ENCODE data around the gene RAB9B.

Gene RAB9B

GRCh38 chrX:103806862-103807474 is 25.1 kb downstream of the RAB9B start:
- DNase-seq = no peak

- no peak for DNase-seq
Observed at GRCh38 chrX:103805860-103806259, 26.2 kb downstream of the RAB9B start.

DNA sequence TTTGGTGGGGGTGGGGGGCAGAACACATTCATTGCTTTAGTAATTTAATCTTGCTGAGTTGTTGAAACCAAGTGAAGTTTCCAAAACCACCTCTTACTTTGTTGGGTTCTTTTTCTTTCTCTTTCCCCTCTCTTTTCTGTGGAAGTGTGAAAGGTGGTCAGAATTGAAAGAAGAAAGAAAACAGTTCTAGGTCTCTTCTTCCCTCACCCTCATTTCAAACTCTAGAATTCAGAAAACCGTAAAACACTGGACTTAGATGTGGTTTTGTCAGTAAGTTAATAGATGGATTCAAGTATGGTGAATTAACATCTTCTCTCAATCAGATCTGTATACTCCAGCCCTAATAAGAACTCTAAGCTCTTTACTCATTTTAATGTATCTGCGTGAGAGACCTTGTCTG is 31.7 kb downstream of the RAB9B start:
- no peak for DNase-seq

DNA sequence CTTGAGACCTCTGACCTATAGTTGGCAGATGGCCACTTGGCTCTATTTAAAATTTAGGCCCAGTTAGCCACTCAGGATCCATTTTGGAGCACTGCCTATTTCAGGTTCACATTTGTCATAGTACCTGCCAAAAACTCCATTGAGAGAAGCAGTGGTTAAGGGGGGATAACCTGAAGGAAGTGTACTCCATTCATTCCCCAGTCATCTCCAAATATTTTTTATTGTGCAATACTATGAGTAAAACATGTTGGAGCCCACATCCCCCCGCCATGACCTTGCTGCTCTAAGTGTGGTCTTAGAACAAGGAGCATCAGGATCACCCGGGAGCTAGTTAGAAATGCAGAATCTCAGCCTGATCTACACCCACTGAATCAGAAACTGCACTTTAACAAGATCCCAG is 34.4 kb downstream of the RAB9B start:
- no peak for DNase-seq

DNA sequence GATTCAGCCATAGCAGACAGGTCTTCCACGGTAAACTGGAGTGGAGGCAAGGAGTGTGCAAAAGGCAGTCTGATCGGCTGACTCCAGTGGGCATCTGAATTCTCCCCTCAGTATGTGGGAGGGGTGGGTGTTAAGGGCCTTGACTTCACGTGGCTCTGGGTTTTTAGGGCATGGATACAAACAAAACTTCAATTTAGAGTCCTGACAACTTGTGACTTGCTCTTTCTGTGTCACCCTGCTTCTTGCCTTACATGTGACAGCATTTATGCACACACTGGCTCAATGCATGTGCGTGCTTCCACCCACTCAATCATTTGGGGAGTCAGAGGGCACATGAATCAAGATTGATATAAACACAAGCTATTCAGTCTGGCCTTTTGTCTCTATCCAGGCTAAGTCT is 37.9 kb downstream of the RAB9B start:
- no peak for DNase-seq

- DNase-seq = no peak
Observed at GRCh38 chrX:103793545-103793940, 38.5 kb downstream of the RAB9B start.

GRCh38 chrX:103792916-103793544 is 39.0 kb downstream of the RAB9B start:
- DNase-seq = no peak

- DNase-seq = no peak
Observed at GRCh38 chrX:103791826-103792485, 40.1 kb downstream of the RAB9B start.

- no peak for DNase-seq
Observed at GRCh38 chrX:103791228-103791627, 40.8 kb downstream of the RAB9B start.

- DNase-seq = no peak
Observed at GRCh38 chrX:103789004-103789403, 43.1 kb downstream of the RAB9B start.

DNA sequence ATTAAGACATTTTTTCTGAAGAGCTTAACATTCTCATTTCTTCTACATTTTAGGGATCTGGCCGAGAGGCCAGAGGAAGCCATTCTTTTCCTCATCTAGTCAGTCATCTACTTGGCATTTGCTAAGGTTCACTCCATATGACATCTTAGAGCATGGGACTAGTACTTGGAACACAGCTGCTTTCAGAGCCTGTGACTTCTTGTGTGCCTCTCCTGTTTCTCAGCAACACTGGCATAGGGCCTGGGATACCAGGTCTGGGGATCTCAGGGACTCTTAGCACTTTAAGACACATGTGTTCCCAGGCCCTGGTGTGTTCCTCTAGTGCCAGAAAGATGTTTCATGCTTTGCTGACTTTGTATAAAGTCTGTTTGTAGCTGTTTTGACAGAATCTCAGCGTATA is 48.1 kb downstream of the RAB9B start:
- no peak for DNase-seq

DNA sequence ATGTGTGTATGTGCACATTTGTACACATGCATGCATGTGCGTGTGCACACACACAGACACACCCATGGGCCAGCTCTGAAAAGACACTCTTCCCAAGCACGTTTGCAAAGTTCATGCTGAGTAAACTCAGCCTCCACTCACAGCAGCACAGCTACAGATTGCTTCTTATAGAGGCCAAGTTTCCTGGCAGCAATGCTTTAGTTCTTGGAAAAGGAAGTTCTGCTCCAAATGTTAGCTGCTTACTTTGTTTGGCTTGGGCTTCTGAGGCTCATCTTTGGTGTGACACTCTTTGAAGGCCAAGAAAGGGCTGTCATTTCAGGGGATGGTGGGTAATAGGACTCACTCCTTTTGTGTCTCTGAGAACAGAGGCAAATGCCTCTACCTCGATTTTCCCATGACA is 48.9 kb downstream of the RAB9B start:
- DNase-seq = no peak

DNA sequence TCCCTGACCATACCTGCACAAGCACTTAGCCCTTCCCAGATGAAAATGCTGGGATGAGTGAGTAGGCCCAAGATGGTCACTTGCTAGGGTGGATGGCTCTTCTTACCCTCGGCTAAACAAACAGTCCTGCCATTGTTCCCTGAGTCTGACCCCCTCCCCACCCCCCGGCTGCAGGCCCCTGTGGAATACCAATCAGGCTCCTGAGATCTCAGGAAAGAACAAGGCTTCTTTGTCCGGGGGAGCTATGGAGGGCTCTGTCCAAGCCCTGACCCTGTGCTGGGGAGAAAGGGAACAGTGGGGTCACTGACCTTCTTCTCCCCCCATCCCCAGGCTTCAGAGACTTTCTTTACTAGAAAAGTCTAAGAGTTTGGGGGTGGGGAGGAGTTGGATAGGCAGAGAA is 49.4 kb downstream of the RAB9B start:
- no peak for DNase-seq

DNA sequence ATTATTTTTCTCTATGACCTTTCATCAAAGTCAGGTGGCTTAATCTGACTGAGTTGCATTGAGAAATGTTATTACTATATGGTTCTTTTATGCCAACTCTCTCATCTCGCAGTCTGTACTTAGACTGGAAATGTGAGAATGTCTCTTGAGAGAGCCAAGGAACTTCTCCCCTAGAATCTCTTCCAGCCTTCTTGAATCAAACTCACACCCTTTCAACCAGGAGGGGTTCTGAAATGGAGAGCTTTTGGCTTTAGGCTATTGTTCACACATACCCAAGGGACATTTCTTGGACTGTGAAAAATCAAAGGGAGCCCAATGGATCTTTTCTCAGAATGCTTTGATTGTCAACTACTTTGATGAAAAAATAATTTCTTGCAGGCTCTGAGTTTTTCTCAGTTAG is 50.4 kb downstream of the RAB9B start:
- no peak for DNase-seq

DNA sequence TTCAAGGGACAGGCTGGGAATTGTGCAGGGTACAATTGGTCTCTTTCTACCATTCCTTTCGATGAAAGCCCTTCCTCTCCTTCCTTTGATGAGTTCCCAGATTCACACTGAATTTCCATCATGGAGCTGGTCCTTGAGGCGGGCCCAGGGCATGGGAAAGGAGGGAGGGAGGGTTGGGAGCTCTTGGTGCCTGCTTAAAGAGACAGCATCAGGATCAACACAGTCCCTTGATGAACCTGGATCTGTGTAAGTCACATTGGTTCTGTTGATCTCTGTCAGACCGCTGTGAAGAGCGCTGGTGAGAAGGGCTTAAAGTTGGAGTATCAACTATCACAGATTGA is 51.0 kb downstream of the RAB9B start:
- no peak for DNase-seq

- no peak for DNase-seq
Observed at GRCh38 chrX:103780336-103781061, 51.6 kb downstream of the RAB9B start.

- DNase-seq = no peak
Observed at GRCh38 chrX:103779141-103779789, 52.8 kb downstream of the RAB9B start.

- DNase-seq = no peak
Observed at GRCh38 chrX:103776546-103776945, 55.5 kb downstream of the RAB9B start, which contains the start of gene PLP1. TSS of gene PLP1 (plus strand) at chrX:103776840. CDS start at chrX:103776996, 156 bp downstream.

GRCh38 chrX:103774070-103774642 is 57.9 kb downstream of the RAB9B start:
- DNase-seq = no peak

- no peak for DNase-seq
Observed at GRCh38 chrX:103773445-103773844, 58.6 kb downstream of the RAB9B start.

All from stimulated activated CD4-positive, alpha-beta T cell treated with anti-CD3 and anti-CD28 coated beads, Interleukin-4, amount 100 ng/mL, for 24 hours (primary cell).